ENCODE results near the gene SHMT1. TPM values are rescaled to one million over a fixed set of nuclear protein-coding genes. Genes with fewer than 3 reads are reported as not detected.

The SHMT1 gene
- total RNA-seq, 4 donors from 2014 or later, result 12.8 to 19.2 (median 14.0) TPM

DNA sequence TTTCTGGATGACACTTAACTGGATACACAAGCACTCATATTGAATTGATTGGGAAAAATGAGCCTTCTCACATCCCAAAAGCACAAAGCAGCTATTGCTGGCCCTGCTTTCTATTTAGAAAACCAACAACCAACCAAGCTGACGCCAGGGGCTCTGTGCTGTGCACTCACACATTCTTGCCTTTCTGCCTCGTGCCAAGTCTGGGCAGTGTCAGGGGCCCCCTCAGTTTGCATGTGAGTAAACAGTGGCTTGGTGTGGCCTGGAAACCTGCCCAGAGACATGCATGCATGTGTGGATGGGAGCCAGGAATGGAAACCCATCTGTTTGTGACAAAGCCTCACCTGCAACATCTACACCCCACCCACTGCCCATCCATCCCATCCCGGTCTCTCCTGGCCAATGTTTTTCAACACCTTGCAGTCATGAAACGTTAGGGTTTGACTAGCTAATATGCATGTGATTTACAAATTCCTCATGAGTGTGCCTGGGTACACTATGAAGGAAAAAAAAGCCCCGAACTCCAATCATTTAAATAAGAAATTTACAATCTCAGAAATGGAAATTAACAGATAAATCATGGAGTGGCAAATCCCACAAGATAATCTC, 82.5 kb downstream of the SHMT1 start:
- Histone ChIP-seq H3K4me1 (no peaks in the 10 kb centered on the region), H3K27ac (no peak overlapping the region), H3K36me3 (peaks cover 0 to 89% of the 10 kb centered on the region in 2 donors), H3K9me3 (no peaks in the 10 kb centered on the region), H3K27me3 (no peaks in the 10 kb centered on the region), H3K4me3 (no peak overlapping the region)
- TF ChIP-seq, protein P1, sequence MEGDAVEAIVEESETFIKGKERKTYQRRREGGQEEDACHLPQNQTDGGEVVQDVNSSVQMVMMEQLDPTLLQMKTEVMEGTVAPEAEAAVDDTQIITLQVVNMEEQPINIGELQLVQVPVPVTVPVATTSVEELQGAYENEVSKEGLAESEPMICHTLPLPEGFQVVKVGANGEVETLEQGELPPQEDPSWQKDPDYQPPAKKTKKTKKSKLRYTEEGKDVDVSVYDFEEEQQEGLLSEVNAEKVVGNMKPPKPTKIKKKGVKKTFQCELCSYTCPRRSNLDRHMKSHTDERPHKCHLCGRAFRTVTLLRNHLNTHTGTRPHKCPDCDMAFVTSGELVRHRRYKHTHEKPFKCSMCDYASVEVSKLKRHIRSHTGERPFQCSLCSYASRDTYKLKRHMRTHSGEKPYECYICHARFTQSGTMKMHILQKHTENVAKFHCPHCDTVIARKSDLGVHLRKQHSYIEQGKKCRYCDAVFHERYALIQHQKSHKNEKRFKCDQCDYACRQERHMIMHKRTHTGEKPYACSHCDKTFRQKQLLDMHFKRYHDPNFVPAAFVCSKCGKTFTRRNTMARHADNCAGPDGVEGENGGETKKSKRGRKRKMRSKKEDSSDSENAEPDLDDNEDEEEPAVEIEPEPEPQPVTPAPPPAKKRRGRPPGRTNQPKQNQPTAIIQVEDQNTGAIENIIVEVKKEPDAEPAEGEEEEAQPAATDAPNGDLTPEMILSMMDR (IDR thresholded peaks at IDR 0.05 in 4 of 5, conservative IDR thresholded peaks at IDR 0.05 in 1 of 5), result no peak
- no peak for TF ChIP-seq POLR2A (IDR thresholded peaks at IDR 0.05)
- ATAC-seq (no peak), DNase-seq (no peak)
- in situ Hi-C loops (cut with MboI; ENCODE audit: low sequenced_read_pairs in 4 of 4), result no loop called here
- intact Hi-C loops (cut with DNase I; ENCODE audit: low total_unique reads), result no loop called here

DNA sequence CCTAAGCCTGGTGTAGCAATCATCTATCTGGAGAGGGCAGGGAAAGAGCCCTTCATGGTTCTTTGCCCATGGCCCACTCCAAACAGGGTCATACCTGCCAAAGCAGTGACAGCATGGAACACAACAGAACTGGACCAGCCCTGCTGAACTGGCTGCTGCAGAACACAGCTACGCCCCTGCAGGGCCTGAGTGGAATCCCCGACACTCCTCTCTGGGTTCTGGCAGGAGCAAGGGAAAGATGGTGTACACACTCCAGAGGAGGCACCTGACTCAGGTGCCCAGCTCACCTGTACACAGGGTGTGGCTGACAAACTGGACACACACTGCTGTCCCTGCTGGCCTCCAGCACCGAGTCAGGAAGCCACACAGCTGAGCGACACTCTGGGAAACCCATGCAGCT, 83.1 kb downstream of the SHMT1 start:
- Histone ChIP-seq H3K27ac (no peak overlapping the region), H3K9me3 (no peaks in the 10 kb centered on the region), H3K4me3 (no peak overlapping the region), H3K27me3 (no peaks in the 10 kb centered on the region), H3K4me1 (no peaks in the 10 kb centered on the region), H3K36me3 (peaks cover 0 to 83% of the 10 kb centered on the region in 2 donors)
- DNase-seq, result no peak
- no peak for ATAC-seq
- TF ChIP-seq, protein P1 (IDR thresholded peaks at IDR 0.05 in 4 of 5, conservative IDR thresholded peaks at IDR 0.05 in 1 of 5), result no peak
- no peak for TF ChIP-seq POLR2A (IDR thresholded peaks at IDR 0.05)
- in situ Hi-C loops (cut with MboI; ENCODE audit: low sequenced_read_pairs in 4 of 4) (no loop called here), intact Hi-C loops (cut with DNase I; ENCODE audit: low total_unique reads) (no loop called here)

DNA sequence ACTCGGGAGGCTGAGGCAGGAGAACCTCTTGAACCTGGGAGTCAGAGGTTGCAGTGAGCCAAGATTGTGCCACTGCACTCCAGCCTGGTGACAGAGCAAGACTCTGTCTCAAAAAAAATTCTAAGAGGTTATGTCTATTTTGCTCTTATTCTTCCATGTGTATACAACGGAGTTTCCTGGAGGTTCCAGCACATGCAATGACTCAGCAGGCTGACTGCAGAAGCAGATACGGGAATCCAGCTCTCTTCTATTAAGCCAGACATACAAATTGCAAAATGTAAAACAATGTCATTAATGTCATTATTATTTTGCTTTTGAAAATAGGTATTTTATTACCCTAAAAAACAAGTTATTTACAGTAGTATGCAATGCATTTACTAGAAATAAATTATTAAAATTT, 84.5 kb downstream of the SHMT1 start:
- DNase-seq (no peak), ATAC-seq (no peak)
- Histone ChIP-seq H3K4me3 (no peak overlapping the region), H3K27ac (no peak overlapping the region), H3K9me3 (no peaks in the 10 kb centered on the region), H3K4me1 (no peaks in the 10 kb centered on the region), H3K36me3 (peaks cover 0 to 77% of the 10 kb centered on the region in 2 donors), H3K27me3 (no peaks in the 10 kb centered on the region)
- TF ChIP-seq, protein P1 (IDR thresholded peaks at IDR 0.05 in 4 of 5, conservative IDR thresholded peaks at IDR 0.05 in 1 of 5), result no peak
- TF ChIP-seq POLR2A (IDR thresholded peaks at IDR 0.05), result no peak
- intact Hi-C loops (cut with DNase I; ENCODE audit: low total_unique reads), result no loop called here
- in situ Hi-C loops (cut with MboI; ENCODE audit: low sequenced_read_pairs in 4 of 4), result no loop called here

Small RNAs within 50 kb of the gene (microRNA-seq; reads per million reads assigned to microRNA genes)
- 0 reads per million in 2 donors for gene MIR6778 (ENCODE audit: borderline replicate concordance in 2 of 2)

Other genes with a start within 250 kb of the SHMT1 start
- gene ALKBH5, start 179.7 kb downstream of the SHMT1 start, total RNA-seq, result 100 to 1,000 TPM; 188 to 271 (median 224) TPM
- 10 to 100 TPM in 3 of 4 donors, 1 to 10 TPM in 1; 9.7 to 21.0 (median 15.7) TPM for gene LLGL1, start 137.9 kb downstream of the SHMT1 start, total RNA-seq
- gene FLII, start 104.8 kb downstream of the SHMT1 start, total RNA-seq, result 100 to 1,000 TPM; 600 to 752 (median 681) TPM
- 10 to 100 TPM; 19.3 to 45.2 (median 34.3) TPM for gene MIEF2, start 102.9 kb downstream of the SHMT1 start, total RNA-seq
- 10 to 100 TPM; 17.7 to 62.4 (median 22.1) TPM for gene TOP3A, start 48.6 kb downstream of the SHMT1 start, total RNA-seq
- 10 to 100 TPM in 2 of 4 donors, 1 to 10 TPM in 2; 9.2 to 15.7 (median 12.4) TPM for gene SMCR8, start 48.3 kb downstream of the SHMT1 start, total RNA-seq
- gene EVPLL, start 14.2 kb upstream of the SHMT1 start, total RNA-seq, result not detected
- gene LGALS9C, start 113.2 kb upstream of the SHMT1 start, total RNA-seq, result under 1 TPM in 1 of 4 donors, not detected in 3; 0.22 TPM